Breast epithelium (tissue), 3 donors: ENCODE results near the gene TRIM72.

Experiments used
- POLR2A ChIP-seq: fragments of 450-650 bp; IDR thresholded peaks from one replicate; pipeline ENCODE4 v1.6.1; 2016; ENCODE audit warnings: antibody characterized with exemption, mild to moderate bottlenecking, moderate library complexity
- POLR2AphosphoS5 ChIP-seq, 3 donors: sonication (generic); formaldehyde crosslinking; IDR thresholded peaks; one replicate each; pipeline ENCODE4 v1.6.1; 2017; ENCODE audit warnings: antibody characterized with exemption in 3 of 3
- TF ChIP-seq, protein P1 (sequence below), 3 donors: fragments of 450-650 bp; IDR thresholded peaks; one replicate each; pipeline ENCODE4 v1.5.1; 2016 to 2017; ENCODE audit warnings: antibody characterized with exemption in 3 of 3, mild to moderate bottlenecking in 3 of 3, moderate library complexity in 3 of 3

GRCh38 chr16:31246296-31246695, 32.4 kb downstream of the TRIM72 start:
- TF ChIP-seq, protein P1, sequence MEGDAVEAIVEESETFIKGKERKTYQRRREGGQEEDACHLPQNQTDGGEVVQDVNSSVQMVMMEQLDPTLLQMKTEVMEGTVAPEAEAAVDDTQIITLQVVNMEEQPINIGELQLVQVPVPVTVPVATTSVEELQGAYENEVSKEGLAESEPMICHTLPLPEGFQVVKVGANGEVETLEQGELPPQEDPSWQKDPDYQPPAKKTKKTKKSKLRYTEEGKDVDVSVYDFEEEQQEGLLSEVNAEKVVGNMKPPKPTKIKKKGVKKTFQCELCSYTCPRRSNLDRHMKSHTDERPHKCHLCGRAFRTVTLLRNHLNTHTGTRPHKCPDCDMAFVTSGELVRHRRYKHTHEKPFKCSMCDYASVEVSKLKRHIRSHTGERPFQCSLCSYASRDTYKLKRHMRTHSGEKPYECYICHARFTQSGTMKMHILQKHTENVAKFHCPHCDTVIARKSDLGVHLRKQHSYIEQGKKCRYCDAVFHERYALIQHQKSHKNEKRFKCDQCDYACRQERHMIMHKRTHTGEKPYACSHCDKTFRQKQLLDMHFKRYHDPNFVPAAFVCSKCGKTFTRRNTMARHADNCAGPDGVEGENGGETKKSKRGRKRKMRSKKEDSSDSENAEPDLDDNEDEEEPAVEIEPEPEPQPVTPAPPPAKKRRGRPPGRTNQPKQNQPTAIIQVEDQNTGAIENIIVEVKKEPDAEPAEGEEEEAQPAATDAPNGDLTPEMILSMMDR (IDR thresholded peaks at IDR 0.05) = no peak
- TF ChIP-seq POLR2AphosphoS5 (IDR thresholded peaks at IDR 0.05) (no peak), POLR2A (no peak)
